ENCODE results near the gene FAM124A. TPM values are rescaled to one million over a fixed set of nuclear protein-coding genes. Genes with fewer than 3 reads are reported as not detected.

FAM124A gene
- total and polyA plus RNA-seq, 2 of the 8 experiments (the other 6 are each of a cell fraction or from before 2014, with no cell fraction given), result 40.7 to 49.9 TPM

DNA sequence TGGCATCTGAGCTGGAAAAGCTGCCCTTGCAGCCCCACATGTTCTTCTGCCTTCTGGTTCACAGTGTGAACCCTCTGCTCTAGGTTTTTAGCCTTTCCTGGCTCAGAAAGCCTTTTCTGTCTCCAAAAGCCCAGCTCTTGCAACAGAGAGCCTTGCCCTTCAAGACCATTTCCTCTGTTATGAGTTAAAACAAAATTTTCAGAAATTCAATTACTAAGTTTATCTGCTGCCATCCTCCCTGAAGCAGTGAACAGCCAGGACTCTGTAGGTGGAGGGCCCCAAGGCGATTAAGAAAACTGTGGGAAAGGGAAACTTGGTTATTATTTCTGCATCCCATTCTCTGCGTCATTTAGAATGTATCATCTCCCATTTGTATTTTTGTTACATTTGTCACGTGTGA lies 18.8 kb downstream of the FAM124A start (continued):
- TF ChIP-seq, protein P1, sequence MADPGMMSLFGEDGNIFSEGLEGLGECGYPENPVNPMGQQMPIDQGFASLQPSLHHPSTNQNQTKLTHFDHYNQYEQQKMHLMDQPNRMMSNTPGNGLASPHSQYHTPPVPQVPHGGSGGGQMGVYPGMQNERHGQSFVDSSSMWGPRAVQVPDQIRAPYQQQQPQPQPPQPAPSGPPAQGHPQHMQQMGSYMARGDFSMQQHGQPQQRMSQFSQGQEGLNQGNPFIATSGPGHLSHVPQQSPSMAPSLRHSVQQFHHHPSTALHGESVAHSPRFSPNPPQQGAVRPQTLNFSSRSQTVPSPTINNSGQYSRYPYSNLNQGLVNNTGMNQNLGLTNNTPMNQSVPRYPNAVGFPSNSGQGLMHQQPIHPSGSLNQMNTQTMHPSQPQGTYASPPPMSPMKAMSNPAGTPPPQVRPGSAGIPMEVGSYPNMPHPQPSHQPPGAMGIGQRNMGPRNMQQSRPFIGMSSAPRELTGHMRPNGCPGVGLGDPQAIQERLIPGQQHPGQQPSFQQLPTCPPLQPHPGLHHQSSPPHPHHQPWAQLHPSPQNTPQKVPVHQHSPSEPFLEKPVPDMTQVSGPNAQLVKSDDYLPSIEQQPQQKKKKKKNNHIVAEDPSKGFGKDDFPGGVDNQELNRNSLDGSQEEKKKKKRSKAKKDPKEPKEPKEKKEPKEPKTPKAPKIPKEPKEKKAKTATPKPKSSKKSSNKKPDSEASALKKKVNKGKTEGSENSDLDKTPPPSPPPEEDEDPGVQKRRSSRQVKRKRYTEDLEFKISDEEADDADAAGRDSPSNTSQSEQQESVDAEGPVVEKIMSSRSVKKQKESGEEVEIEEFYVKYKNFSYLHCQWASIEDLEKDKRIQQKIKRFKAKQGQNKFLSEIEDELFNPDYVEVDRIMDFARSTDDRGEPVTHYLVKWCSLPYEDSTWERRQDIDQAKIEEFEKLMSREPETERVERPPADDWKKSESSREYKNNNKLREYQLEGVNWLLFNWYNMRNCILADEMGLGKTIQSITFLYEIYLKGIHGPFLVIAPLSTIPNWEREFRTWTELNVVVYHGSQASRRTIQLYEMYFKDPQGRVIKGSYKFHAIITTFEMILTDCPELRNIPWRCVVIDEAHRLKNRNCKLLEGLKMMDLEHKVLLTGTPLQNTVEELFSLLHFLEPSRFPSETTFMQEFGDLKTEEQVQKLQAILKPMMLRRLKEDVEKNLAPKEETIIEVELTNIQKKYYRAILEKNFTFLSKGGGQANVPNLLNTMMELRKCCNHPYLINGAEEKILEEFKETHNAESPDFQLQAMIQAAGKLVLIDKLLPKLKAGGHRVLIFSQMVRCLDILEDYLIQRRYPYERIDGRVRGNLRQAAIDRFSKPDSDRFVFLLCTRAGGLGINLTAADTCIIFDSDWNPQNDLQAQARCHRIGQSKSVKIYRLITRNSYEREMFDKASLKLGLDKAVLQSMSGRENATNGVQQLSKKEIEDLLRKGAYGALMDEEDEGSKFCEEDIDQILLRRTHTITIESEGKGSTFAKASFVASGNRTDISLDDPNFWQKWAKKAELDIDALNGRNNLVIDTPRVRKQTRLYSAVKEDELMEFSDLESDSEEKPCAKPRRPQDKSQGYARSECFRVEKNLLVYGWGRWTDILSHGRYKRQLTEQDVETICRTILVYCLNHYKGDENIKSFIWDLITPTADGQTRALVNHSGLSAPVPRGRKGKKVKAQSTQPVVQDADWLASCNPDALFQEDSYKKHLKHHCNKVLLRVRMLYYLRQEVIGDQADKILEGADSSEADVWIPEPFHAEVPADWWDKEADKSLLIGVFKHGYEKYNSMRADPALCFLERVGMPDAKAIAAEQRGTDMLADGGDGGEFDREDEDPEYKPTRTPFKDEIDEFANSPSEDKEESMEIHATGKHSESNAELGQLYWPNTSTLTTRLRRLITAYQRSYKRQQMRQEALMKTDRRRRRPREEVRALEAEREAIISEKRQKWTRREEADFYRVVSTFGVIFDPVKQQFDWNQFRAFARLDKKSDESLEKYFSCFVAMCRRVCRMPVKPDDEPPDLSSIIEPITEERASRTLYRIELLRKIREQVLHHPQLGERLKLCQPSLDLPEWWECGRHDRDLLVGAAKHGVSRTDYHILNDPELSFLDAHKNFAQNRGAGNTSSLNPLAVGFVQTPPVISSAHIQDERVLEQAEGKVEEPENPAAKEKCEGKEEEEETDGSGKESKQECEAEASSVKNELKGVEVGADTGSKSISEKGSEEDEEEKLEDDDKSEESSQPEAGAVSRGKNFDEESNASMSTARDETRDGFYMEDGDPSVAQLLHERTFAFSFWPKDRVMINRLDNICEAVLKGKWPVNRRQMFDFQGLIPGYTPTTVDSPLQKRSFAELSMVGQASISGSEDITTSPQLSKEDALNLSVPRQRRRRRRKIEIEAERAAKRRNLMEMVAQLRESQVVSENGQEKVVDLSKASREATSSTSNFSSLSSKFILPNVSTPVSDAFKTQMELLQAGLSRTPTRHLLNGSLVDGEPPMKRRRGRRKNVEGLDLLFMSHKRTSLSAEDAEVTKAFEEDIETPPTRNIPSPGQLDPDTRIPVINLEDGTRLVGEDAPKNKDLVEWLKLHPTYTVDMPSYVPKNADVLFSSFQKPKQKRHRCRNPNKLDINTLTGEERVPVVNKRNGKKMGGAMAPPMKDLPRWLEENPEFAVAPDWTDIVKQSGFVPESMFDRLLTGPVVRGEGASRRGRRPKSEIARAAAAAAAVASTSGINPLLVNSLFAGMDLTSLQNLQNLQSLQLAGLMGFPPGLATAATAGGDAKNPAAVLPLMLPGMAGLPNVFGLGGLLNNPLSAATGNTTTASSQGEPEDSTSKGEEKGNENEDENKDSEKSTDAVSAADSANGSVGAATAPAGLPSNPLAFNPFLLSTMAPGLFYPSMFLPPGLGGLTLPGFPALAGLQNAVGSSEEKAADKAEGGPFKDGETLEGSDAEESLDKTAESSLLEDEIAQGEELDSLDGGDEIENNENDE (IDR thresholded peaks at IDR 0.05; ENCODE audit: insufficient replicate concordance, low read length), result no peak
- TF ChIP-seq SIN3A (conservative IDR thresholded peaks at IDR 0.05 in 1 of 2, IDR thresholded peaks at IDR 0.05 in 1 of 2; ENCODE audit: low read depth in 1 of 2, low read length in 2 of 2) (no peak), SAP30 (IDR thresholded peaks at IDR 0.05; ENCODE audit: insufficient read depth, insufficient replicate concordance, low read length) (no peak), GABPA (IDR thresholded peaks at IDR 0.05; ENCODE audit: borderline replicate concordance, insufficient read depth, low read length) (no peak), SIRT6 (IDR thresholded peaks at IDR 0.05; ENCODE audit: low read length) (no peak), SRF (IDR thresholded peaks at IDR 0.05; ENCODE audit: low read depth, low read length) (no peak), BCL11A (IDR thresholded peaks at IDR 0.05; ENCODE audit: low read depth in 2 of 2, low read length in 2 of 2) (no peak), YY1 (IDR thresholded peaks at IDR 0.05; ENCODE audit: low read depth, low read length) (no peak), ATF2 (IDR thresholded peaks at IDR 0.05; ENCODE audit: low read length) (no peak), TBP (IDR thresholded peaks at IDR 0.05; ENCODE audit: low read depth, low read length) (no peak)

All from H1 (cell line).